Thoracic aorta endothelial cell (primary cell): ENCODE data around the gene AUNIP. TPM values are rescaled to one million over a fixed set of nuclear protein-coding genes. Genes with fewer than 3 reads are reported as not detected.

Experiments used
- small RNA-seq: library from RNA; depleted of rRNA; stranded (forward); fragments of <200 nt; gene quantifications from one replicate; pipeline ENCODE3, GENCODE V24; 2012
- total RNA-seq: library from RNA; depleted of rRNA; stranded (reverse); fragments of >200 nt; gene quantifications from 2 replicates; pipeline ENCODE4 v1.2.3, GENCODE V29; 2012

AUNIP gene, protein sequence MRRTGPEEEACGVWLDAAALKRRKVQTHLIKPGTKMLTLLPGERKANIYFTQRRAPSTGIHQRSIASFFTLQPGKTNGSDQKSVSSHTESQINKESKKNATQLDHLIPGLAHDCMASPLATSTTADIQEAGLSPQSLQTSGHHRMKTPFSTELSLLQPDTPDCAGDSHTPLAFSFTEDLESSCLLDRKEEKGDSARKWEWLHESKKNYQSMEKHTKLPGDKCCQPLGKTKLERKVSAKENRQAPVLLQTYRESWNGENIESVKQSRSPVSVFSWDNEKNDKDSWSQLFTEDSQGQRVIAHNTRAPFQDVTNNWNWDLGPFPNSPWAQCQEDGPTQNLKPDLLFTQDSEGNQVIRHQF
- total RNA-seq, result 5.2 and 6.5 TPM in 2 replicates

DNA sequence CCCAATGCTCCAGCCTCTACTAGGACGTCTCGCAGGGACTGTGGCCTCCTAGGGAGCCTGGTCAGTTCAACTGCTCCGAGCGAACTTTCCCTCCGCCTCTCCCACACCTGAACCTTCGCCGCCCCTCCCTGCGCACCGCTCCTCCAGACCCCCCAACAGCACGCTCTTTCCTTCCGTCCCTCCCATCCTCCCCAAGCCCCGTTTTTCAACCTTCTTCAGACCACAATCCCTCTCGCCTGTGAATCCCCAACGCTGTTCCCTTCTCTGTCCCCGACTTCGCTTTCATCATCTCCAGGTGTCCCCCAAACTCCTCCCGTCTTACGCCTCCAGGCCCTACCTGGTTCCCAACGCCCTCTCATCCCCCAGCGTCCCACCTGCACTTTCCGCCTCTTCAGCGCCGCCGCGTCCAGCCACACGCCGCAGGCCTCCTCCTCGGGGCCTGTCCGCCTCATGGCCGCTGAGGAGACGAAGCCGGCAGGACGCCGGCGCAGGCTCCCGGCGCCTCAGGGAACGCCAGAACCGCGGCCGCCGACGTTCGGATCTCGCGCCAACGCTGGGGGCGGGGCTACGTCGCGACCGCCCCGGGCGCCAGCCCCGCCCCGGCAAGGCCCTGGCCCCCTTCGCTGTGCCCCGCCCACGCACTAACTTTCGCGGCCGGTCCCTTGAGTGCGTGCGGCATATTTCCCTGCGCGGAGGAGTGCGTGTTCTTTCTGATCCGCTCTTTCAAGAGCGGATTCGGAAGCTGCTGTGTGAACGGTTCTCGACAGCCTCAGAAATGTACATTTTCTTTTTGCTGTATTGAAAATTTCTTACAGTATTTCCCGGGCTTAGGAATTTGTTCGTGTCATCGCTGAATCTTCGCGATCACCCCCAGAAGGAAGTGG is at the start of gene AUNIP:
AUNIP (minus strand) TSS at position 552 of the 884 bp plus-strand sequence; CDS start at position 452, 100 bp downstream.

DNA sequence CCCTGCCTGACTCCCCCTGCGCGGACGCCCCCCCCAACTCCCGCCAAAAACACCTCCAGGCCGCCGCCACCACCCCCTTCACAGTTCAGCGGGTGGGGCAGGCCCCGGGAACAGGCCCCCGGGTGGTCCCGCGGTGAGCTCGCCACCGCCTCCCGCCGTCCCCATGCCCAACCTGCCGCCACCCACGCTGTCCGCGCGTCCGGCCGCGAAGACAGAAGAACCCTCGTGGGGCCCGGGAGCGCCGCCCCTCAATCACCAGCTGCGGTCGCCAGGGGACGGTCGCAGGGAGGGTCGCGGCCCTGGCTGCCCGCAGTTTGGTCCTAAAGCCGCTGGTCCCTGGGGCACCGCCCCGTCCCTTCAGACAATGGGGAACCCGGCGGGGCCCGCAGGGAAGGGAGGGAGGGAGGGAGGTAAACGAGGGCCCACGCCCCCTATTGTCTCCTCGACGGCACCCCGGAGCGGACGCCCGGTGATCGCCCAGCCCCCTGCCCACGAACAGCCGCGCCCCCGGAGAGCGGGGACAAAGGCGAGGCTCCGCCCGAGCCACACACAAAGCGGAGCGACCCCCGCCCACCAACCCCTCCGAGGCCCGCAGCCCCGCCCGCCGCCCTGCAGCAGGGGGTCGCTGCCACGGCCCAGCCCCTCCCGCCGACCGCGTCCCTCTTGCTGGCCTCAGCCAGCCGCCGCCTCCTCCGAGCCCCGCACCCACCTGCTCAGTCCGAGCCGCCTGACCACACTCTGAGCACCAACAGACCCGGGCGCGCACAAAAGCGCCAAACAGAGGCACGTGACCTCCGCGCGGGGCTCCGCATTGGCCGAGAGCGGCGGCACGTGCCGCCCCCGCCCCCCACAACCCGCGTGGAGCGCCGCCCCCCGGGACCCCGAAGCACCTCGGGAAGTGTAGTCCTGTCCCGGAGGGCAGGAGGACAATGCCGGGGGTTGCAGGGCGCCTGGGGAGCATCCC is 46.7 kb upstream of the AUNIP start, which contains the start of gene STMN1:
STMN1 (minus strand) TSS at position 740 of the 964 bp plus-strand sequence. CDS start 1,743 bp downstream, outside the sequence.

DNA sequence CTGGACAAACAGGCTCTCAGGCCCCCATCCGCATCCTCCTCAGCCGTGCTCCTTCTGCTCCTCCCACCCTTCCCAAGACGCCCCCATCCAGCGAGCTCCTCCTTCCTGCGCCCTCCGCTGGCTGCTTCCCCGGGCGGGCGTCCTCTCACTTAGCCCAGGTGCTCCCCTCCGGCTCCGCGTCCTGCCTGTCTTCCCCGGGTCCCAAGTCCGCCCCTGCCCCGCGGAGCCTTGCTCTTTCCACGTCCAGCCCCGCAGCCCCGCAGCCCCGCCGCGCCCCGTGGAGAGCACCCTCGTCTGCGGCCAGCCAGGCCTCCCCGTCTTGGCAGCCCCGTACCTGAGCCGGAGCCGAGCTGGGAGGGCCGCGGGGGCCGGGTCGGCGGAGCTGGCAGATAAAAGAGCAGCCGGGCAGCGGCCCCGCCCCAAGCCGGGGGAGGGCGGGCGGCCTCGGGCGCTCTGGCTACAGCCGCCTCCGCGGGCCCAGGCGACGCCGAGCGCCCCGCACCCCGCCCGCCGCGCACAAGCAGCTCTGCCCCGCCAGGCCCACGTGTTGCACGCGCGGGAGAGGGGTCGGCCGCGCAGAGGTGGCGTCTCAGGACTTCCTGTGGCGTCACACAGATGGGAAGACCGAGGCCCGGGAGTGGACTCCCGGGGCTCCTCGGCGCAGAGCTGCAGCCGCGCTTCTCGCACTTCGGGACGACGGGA is 16.0 kb upstream of the AUNIP start, which contains the start of gene PAQR7:
PAQR7 (minus strand) TSS at position 555 of the 702 bp plus-strand sequence. CDS start 11,869 bp downstream, outside the sequence.

DNA sequence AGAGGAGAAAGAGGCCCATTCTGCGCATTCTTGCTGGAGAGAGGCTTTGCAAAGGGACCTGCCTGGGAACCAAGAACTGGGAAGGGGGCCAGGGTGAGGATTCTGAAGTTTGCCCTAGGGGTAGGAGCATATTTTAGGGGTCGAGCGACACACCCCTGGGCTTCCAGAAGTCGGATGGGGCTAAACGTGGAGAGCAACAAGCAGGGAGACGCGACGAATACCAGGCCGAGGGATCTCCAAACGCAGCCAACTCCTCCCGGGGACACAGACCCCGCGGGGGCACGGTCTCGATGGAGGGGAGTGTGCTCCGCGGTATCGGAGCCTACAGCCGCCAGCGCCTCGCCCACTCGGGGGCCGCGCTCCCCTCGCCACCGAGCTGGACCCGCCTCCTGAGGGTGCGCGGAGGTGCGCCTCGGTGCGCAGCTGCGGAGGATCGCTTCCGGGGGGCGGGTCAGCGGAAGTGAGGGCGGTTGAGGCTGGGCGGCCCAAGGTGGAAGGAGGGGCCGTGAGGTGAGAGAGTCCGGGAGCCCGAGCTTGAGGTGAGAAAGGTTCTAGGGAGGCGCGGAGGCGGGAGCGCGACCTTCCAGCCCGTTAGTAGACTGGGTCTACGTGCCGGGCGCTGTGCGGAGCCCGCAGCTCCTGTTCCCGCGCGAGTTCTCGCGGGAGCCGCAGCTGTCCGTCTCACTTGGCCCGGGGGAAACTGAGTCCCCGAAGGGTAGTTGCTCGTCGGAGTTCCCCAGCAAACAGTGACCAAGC is 39.6 kb downstream of the AUNIP start, which contains the start of gene MTFR1L:
MTFR1L (plus strand) TSS at position 464 of the 756 bp plus-strand sequence. CDS start 3,151 bp downstream, outside the sequence.

DNA sequence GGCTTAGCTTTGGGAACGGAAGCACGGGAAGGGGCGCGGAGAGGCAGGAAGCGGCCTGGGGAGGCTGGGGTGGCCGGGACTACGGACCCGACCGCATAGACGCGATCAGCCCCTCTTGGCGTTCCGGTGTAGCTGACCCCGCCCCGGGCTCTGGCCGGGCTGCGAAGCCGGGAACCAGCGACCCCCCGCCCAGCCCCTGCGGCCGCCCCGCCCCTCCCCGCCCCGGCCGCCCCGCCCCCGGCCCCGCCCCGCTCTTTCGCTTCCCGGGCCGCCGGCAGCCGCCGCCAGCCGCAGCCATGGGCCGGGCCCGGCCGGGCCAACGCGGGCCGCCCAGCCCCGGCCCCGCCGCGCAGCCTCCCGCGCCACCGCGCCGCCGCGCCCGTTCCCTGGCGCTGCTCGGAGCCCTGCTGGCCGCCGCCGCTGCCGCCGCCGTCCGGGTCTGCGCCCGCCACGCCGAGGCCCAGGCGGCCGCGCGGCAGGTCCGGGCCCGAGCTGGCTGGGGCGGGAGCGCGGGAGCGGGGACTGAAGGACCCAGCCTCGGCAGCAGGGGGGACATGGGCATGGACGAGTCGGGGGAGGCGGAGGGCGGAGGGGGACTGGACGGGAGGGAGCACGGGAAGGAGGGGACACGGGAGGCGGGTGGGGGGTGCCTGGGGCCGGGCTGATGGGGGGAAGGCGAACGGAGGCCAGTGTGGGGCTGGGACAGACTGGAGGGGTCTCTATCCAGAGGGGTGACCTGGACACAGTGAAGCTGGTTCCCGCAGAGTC is 59.1 kb downstream of the AUNIP start, which contains the start of gene SELENON:
SELENON (plus strand) TSS at position 259 of the 768 bp plus-strand sequence; CDS start at position 297, 38 bp downstream.

Small RNA genes lying within 50 kb of the gene (small RNA-seq; reads per million reads assigned to genes)
- gene AL033528.1 (not detected), gene RF00019 (not detected), gene SNRPFP2 (not detected)

Other genes starting within 250 kb of the AUNIP start
- 1.1 and 1.9 TPM in 2 replicates for gene MAN1C1, start 242.7 kb downstream of the AUNIP start, total RNA-seq
- gene SELENON, start 59.3 kb downstream of the AUNIP start, total RNA-seq, result 55.7 and 91.8 TPM in 2 replicates
- gene MTFR1L, start 39.5 kb downstream of the AUNIP start, total RNA-seq, result 30.3 and 33.1 TPM in 2 replicates
- gene PAQR7, start 16.3 kb upstream of the AUNIP start, total RNA-seq, result 2.7 and 4.4 TPM in 2 replicates
- 235 and 276 TPM in 2 replicates for gene STMN1, start 47.0 kb upstream of the AUNIP start, total RNA-seq
- 5.7 and 7.0 TPM in 2 replicates for gene PAFAH2, start 138.6 kb upstream of the AUNIP start, total RNA-seq
- gene EXTL1, start 162.3 kb upstream of the AUNIP start, total RNA-seq, result under 0.01 TPM in 2 replicates
- not detected in 2 replicates for gene SLC30A2, start 186.7 kb upstream of the AUNIP start, total RNA-seq
- not detected in 2 replicates for gene TRIM63, start 208.2 kb upstream of the AUNIP start, total RNA-seq